Stimulated activated CD8-positive, alpha-beta memory T cell treated with anti-CD3 and anti-CD28 coated beads, Interleukin-4, amount 100 ng/mL, for 48 hours (primary cell): ENCODE measurements around the gene SMIM9.

Experiments used
- DNase-seq: peaks from one replicate; pipeline ENCODE4 v3.0.0-alpha.2; 2020

SMIM9 gene

GRCh38 chrX:154815274-154815818 lies 19.1 kb downstream of the SMIM9 start:
- no peak for DNase-seq

DNA sequence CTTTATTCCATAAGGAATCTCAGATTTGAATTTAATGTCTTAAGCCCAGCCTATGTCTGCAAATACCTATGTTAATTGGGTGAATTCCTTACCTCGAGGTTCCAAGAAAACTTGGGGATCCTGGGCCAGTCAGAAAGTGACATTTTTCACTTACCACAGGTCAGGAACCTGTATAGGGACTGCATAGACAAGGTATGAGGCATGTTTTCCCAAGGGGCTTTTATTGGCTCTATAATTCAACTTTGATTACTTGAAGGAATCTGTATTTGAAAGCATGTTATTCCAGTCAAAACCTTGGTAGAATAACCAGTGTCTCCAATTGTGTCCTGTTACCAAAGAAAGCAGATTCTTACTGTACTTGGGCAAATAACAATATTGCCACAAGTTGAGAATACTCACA lies 20.7 kb downstream of the SMIM9 start:
- DNase-seq: no peak

GRCh38 chrX:154812341-154813101 lies 21.9 kb downstream of the SMIM9 start:
- DNase-seq: no peak

DNA sequence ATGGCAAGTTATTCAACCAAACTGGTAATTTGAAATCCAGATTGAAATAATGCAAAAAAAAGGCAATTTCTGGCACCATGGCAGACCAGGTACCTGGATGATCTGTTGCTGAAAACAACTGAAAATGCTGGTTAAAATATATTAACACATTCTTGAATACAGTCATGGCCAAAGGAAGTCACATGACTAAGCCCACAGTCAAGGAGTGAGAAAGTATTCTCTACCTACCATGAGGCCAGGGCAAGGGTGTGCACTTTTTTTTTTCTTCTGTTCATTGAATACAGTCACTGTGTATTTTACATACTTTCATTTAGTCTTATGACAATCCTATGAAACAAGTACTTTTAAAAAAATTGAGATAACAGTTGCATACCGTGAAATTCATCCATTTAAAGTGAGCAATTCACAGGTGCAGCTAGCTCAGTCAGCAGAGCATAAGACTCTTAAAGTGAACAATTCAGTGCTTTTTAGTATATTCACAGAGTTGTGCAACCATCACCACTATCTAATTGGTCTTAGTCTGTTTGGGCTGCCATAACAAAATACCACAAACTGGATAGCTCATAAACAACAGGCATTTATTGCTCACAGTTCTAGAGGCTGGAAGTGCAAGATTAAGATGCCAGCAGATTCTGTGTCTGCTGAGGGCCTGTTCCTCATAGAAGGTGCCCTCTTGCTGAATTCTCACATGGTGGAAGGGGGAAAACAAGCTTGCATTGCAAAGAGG lies 24.4 kb downstream of the SMIM9 start:
- no peak for DNase-seq

GRCh38 chrX:154806837-154807501 lies 27.5 kb downstream of the SMIM9 start:
- no peak for DNase-seq

DNA sequence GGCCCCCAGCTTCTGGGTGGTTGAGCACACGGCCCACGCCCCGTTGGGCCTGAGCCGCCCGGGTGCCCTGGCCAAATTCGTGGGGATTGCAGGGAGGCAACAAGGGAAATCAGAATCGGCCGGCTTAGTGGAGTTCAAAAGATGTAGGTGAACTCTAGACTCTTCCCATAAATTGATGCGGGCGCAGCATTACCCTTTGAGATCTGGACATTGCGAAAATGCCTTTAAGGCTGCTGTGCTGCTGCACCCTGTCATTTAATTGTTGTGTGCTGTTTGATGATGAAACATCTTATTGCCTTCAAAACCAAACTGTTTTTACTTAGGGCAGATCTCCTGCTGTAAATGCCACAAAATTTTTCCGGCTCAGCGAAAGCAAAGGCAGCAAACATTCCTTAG lies 28.8 kb downstream of the SMIM9 start:
- no peak for DNase-seq

- peak; percentile 81 for DNase-seq
These were observed 29.3 kb downstream of the SMIM9 start, which contains the start of gene MPP1 for GRCh38 chrX:154804957-154805695. Gene MPP1 (minus strand): TSS chrX:154805485. CDS start chrX:154805373, 112 bp downstream.

DNA sequence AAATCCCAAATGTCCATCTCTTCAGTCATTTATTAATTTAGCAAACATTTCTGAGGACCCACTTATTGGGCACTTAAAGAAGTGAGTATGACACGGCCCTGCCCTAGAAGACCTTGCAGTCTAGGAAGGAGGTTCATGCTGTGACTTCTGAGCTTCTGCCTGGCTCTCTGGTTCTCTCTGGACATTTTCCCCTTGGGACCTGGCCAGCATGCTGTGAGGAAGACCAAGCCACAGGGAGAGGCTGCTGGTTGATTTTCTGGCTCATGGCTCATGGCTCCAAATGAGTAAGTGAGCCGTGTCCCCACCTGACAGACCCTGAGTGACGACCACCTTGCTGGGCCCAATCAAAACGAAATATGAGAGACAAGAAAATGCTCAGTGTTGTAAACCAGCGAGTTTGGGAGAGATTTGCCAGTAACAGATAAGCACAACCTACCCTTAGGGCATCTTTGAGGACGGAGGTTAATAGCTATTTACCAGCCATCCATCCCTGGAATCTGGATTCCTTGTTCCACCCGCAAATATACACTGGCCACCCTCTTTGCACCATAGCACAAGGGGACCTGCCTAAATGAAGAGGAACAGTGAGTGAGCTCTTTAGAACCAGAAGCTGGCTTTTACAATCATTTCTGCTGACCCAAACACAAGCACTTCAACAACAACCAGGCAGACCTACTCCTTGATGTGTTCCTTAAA lies 30.1 kb downstream of the SMIM9 start:
- no peak for DNase-seq

- DNase-seq: no peak
These were observed 31.5 kb downstream of the SMIM9 start for GRCh38 chrX:154802947-154803346.

DNA sequence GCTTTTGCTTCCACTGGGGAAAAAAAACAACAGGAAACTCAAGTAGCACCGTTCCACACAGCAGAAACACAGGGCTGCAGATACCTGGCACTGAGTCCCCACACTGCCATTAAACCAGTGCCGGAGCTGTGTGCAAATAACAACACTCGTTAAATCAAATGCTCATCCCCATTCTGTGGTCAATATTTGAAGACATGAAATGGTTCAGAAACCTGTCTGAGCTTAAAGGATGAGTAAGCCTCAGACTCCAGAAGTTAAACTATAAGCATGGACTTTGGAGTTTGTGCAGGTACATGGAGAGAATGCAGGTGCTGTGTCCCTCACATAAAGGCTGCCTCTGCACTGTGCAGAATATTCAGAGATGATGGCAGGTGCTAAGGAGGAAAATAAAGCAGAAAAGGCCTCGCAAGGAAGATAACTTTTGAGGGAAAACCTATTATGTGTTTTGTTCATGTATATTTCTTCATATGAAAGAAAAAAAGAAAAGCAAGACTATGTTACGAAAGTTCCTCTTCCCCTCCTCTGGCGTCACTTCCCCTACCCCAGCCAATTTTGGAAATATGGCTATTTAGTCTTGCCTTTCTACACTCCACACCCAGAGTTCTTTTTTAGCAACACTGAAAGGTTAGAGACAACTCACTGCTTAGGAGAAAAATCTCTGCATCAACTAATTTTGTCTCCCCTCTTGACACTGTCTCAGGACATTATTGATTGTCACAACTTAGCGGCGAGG lies 33.8 kb downstream of the SMIM9 start:
- DNase-seq: no peak

- DNase-seq: no peak
These were observed 34.7 kb downstream of the SMIM9 start for GRCh38 chrX:154799556-154800348.

DNA sequence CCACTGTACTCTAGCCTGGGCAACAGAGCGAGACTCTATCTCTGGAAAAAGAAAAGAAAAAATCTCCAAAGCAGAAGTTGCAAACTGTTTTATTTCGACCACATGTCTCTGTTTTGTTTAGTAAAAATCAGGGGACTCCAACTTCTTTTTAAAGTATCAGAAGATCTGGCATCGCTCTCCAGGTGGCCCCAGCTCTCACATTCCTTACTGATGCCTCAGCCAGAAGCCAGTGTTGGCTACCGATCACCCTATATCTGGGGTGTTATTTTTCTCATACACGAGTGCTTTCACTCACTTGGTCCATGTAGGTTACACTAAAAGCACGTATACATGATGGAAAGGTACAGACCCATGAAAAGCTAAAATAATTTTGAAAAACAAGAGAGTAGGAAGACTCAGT lies 37.5 kb downstream of the SMIM9 start:
- DNase-seq: no peak

GRCh38 chrX:154795016-154795415 lies 39.4 kb downstream of the SMIM9 start:
- DNase-seq: no peak

DNA sequence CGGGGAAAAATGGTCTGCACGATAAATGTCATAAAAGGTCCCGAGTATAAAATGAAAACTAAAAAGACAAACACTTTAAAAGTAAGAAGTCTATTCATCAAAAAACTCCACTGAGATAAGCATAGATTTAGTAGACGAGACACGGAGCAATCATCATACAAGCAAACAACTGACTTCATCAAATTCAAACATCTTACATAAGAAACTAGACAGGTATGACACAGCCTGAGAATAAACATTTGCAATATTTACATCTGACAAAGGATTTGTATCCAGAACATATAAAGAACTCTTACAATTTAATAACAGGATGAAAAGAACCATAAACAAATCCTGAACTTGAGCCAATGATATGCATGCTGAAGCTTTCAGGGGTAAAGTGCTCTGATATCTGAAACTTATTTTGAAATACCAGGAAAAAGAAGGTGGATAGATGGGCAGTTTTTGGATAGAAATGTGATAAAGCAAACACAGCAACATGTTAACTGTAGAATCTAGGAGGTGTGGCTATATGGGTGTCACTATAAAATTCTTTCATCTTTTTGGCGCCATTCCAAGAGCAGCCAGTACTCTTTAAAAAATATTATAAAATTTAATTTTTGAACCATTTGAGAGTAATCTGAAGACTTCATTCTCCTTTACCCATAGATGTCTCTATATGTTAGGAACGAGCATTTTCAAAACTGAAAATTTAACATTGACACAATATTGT lies 41.2 kb downstream of the SMIM9 start:
- DNase-seq: no peak

GRCh38 chrX:154791939-154792338 lies 42.5 kb downstream of the SMIM9 start:
- peak; percentile 40 for DNase-seq

DNA sequence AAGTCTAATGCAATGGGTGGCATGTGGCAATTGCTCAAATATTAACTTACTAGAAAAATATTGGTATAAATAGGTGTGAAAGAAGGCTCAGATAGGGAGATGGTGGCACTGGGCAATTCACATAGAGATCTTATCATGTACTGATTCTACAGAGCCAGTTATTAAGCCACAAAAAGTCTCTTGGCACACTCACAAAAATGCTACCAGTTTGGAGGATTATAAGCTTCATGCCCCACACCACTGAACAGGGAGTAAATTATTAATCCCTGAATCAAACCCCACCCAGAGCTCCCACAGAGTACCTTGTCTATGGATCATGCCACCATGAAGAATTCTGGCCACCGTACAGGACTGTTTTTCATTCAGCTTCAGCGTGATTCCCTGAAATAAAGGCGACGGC lies 43.0 kb downstream of the SMIM9 start:
- DNase-seq: no peak

- no peak for DNase-seq
These were observed 48.7 kb downstream of the SMIM9 start for GRCh38 chrX:154785716-154786115.

GRCh38 chrX:154784149-154784995 lies 50.1 kb downstream of the SMIM9 start:
- DNase-seq: no peak

DNA sequence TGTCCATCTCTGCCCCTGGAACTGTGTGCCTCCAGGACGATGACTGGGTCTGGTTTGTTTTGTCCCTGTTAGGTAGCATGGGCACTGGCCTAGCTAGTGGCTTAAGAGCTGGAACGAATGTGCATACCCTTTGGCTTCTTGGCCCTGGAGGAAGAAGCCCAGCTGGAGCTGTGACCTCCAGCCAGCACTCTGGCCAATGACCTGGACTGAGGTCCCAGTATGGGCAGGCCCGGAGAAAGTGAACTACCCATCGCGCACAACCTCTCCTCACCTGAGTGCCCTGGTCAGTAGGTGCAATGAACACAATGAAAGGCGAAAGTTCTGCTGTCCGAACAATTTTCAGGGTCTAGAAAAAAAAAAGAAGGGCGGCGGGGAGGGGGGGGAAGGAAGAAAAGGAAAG lies 53.5 kb downstream of the SMIM9 start:
- no peak for DNase-seq
